Activated CD4-positive, alpha-beta T cell treated with anti-CD3 and anti-CD28 coated beads for 24 hours (primary cell): ENCODE measurements around the gene PLAC1.

Experiments used
- DNase-seq, 2 donors: peaks; one replicate each; pipeline ENCODE4 v3.0.0-alpha.2; 2020; ENCODE audit warnings: low read depth in 2 of 2

PLAC1 gene

DNA sequence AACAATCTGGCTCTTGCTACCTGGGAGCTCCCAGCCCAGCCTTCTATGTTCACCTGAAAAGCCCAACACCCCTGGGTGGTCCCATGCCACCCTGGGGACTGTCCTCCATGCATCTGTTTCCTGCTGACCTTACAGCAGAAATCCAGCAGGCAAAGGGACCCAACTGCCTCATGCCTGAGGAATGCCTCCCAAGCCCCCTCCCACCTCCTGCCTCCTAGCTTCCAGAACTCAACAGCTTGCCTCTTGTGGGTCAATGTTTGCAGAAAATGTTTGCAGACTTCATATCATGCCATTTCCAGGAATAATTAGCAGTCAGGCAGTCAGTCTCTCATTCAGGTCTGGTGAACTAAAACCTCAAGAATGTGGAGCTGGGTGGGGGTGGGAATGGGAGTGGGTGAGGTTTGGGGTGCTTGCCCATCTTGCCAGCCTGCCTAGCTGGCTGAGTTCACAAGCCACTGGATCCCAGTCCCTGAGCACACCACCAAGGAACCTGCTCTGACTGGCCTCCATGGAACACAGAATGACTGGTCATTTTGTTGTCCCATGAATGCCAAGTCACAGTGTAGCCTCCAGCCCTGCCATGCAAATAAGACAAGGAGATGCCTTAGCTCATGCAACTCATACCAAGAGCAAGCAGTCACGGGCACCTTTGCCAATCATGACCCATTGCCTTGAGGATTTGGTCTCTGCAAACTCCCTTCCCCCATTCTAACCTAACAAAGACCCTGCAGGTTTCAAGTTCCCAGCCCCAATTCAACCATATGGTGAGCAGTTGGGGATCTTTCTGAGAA is 12.1 kb upstream of the PLAC1 start:
- no peak for DNase-seq

DNA sequence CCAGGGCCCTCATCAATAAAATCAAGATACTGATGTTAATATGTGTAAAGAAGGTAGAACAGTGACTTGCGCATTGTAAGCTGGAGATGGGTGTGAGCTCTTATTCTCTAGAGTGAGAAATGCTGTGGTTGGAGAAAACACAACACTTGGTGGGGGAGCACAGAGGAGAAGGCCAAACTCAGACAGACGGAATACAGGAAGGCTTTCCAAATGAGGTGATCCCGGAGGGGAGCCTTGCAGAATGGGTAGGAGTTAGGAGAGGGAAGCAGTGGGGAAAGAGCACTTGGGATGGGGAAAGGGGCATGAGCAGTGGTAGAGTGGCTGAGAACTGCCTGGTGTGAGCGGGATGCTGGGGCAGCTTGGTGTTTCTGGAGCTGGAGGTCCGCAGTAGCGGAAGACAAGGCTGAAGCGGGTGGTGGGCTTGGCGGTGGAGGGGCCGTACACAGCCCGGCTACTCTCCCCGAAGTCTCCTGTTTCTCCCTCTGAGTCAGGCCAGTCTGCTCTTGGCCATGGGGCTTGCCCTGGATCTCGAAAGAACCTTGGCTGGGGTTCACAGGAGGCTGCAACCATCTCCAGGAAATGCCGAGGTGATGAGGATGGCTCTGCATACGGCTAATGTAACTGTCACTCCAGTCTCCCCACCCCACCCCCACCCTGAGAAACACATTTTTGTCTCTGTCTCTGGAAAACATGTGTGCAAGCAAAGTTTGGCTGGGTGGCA is 11.3 kb upstream of the PLAC1 start:
- no peak for DNase-seq

DNA sequence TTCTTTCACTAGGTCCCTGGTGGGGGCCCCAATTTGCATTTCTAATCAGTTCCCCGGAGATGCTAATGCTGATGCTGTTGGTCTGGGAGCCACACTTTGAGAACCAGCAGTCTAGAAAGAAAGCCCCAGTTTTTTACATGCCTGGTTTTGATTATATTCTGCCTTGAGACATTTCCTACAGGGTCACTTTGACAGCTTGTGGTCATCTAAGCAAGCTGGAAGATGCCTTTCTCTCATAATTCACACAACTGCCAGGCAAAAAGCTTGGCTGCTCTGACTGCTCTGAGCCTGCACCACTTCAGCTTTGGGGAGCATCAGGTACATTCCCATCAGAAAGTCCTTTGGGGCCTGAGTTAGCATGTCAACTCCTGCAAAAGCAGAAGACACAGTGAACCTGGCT is 5.9 kb upstream of the PLAC1 start:
- DNase-seq: no peak

DNA sequence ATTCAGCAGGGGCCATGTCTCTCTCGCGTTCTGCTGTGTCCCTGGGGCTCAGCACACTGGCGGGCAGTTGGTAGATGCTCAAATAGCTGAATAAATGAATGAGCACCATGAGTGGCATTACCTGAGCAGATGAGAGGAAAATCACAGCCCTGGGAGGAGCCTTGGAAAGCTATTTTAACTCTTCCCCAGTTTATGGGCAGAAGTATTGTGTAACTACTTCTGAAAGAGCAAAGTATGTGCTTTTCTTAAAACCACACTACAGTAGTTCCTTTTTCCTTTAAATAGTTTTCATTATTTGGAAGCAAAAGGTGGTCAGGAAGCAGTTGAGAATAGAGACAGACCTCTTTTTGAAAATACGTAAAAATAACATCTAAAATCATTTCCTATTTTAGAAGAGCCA is 3.0 kb upstream of the PLAC1 start:
- DNase-seq: no peak

DNA sequence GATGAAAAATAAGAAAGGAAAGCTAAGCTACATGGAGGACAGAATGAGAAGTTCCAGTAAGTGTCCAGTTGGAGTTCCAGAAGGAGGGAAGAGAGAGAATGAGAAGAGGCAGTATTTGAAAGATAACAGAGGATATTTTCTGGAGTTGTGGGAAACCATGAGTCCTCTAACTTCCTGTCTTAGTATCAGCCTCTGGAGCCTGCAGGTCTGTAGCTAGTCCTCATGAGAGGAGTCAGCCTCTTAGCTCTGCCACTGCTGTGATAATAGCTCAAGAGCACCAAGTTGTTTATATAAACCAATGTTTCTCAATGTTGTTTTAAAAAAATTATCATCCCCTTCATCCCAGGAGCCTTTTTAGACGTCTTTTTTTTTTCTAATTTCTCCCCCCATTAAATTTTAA is 2.4 kb upstream of the PLAC1 start:
- DNase-seq: no peak

DNA sequence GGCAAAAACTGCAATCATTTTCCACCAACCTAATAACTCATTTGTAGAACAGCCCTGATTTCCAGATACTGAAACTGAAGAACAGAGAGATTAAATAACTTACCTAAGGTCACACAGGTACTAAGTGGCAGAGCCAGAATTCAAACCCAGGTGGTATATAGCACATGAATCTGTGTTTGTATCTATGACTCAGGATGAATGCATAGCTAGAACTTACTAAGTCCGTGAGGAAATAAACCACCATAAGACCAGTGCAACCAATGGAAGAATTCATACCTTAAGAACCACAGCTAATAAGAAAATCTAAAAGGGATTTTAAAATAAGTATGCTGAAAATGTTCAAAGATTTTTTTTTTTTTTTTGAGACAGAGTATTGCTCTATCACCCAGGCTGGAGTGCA is 1.5 kb upstream of the PLAC1 start:
- no peak for DNase-seq

DNA sequence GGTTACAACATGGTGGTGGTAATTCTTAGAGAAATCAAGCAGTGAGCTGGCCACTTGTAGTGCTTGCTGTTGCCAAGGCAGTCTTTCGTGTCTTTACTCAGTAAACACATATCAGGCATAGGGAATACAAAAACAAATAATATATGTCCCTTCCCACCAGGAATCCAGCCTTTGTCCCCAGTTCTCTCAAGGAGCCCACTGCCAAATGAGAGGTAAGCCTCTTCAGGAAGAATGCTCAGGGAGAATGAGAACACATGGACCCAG is 421 bp upstream of the PLAC1 start:
- DNase-seq: no peak

DNA sequence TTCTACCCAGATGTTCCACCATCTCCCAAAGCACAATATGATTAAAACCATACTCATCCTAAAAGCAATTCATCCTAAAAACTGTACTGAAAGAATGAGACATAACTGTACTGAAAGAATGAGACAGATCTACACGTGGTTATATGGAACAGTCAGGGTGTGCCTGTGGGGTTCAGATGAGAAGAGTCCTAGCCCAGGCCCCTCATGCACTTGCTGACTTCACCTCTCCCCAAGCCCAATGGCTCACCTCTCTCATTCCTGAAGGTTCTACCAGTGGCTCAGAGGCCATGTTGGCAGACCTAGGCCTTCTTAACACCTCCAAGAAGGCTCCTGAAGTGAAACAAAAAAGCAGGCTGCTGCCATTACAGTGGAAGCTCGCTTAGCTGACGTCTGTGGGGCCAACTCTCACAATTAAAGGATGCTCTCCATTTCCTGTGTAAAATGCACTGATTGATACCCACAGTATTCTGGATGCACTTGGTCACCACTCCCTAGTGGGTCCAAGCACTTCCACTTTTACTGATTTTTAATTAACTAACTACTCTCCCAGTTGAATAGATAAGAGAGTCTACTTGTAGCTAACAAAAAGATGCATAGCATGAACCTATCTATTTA is 3.8 kb downstream of the PLAC1 start:
- peak in 1 of 2 donors; percentile 11 for DNase-seq

DNA sequence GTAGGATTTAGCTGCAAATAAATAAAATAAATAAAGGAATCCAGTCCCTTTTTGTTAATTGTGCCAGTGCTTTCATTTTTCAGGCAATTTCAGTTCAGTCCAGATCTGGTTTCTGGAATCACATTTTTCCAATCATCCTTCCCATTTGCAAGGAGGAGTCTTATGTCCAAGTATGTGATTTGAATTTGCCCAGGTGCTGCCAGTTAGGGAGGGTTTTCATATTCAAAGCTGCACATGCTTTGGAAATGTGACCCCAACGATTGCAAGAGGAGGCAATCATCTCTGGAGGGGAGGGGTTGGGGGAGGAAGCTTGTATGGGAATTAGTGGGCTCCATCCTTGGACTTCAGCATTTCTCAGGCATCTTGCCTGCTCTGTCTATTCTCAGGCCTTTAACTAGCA is 4.4 kb downstream of the PLAC1 start:
- no peak for DNase-seq

DNA sequence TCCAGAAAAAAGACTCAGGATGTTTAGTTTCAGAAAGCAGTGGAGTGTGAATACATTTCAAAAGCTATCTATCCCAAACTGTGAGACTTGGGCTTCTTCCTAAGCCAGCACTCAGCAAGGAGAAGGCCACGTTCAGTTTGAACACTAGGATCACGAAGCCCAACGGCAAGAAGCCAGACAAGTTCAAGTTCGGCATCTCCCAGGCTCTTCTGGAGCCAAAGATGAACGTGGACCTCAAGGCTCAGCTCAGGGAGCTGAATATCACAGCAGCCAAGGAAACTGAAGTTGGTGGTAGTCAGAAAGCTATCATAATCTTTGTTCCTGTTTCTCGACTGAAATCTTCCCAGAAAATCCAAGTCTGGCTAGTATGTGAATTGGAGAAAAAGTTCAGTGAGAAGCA is 7.6 kb downstream of the PLAC1 start:
- DNase-seq: no peak

DNA sequence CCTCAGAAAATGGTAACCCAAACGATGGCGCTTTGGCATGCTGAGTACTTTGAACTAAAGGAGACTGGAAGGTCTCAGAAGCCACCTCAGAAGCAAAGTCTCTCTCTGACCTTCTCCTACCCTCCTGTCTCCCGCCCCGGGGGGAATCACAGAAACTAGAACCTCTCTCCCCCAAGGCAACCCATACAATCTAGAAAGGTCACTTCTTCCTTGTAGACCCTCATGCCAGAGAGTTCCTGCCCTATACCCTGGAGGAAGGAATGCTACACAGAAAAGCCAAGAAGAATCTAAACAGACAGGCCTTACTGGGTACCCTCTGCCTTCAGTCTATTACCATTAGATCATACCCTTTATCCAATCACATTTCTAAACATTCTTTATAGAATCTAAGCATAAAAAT is 8.5 kb downstream of the PLAC1 start:
- no peak for DNase-seq

DNA sequence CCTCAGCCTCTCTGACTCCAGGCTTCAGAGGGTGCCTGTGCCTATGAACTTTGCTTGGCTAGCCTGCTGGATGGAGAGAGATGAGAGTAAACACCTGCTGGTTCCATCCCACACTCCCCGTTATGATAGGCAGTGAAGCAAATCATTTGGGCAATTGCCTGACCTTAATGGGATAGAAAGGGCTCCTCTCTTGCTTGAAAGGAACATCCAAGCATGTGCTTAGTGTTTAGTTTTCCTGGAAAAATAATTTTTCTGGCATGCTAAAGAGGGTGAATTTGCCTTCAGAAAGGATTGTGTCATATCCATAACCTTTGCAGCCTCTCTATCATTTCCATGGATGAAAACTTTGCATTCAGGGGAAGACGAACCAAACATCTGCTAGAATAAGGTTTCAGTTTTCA is 10.8 kb downstream of the PLAC1 start:
- DNase-seq: no peak

DNA sequence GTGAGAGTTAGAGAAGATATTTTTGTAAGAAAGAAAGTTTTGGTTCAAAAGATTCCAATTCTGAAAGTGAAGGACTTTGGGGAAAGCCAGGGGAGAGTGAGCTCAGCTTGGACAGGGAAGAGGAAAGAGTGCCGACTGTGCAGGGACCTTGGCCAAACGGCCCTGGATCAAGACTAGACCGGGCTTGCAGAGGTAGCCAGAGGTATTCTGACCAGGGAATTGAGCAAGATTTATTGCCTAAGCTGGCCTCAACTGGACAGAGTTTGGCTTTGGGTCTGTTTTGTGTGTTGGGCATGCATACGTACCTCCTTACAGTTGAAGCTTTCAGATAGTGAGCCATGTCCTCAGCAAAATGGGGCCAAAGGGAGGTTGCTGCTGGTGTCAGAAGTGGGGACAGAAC is 11.6 kb downstream of the PLAC1 start:
- no peak for DNase-seq

DNA sequence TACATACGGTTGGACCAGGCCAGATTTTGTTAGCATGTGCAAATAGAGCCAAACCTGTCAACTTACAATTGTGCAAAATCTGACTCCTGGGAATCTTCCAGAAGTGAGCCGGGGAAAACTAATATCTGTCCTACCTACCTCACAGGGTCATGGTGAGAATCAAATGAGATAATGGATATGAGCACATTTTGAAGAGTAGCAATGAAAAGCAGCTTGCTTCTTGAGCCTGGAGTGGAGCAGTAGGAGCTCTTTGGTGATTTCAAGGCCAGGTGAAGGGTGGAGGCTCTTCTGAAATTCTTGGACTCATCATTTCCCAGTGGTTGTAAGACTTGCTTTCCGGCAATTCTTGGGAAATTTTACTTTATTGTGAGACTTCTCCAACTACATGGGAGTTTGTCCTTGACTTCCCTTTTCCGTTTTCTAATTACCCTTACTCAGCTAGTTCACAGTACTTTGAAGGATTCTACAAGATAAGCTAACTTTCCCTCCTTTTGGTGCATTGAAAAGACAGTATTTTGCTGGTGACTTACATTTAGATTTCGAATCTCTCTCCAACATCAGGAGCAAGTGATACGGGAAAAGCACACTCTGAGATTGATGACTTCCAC is 12.2 kb downstream of the PLAC1 start:
- DNase-seq: no peak

DNA sequence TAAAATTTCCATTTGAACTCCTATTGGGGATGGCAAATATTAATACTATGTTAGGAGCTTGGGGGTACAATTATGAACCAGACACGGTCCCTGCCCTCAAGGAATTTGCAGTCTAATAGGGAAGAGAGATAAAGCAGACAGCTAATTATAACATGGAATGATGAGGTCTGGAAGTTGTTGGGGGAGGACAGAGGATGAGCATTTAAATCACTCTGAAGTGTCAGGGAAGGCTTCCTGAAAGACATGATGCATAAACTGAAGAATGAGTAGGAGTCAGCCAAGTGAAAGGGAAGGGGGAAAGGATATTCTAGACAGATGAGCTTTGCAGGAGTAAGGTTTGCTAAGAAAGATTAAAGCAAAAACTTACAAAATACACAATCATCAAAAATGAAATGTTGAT is 15.9 kb downstream of the PLAC1 start:
- DNase-seq: no peak

DNA sequence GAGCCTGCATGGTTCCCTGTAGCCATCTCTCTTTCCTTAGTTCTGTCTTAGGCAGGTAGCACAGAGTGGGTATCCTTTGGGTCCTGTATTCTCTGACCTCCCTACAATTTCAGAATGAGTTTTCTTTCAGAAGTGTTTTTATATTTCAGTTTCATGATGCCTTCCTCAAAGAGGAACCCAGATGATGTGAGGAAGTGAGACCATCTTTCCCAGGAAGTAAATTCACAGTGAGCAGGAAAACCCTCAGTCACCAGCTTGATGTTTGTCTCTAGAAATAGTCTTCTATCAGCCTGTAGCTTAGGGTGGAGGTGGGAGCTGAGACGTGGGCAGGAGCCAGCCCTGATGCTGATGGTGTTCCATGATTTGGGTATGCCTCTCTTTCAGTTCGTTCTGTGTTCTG is 16.9 kb downstream of the PLAC1 start:
- DNase-seq: no peak

DNA sequence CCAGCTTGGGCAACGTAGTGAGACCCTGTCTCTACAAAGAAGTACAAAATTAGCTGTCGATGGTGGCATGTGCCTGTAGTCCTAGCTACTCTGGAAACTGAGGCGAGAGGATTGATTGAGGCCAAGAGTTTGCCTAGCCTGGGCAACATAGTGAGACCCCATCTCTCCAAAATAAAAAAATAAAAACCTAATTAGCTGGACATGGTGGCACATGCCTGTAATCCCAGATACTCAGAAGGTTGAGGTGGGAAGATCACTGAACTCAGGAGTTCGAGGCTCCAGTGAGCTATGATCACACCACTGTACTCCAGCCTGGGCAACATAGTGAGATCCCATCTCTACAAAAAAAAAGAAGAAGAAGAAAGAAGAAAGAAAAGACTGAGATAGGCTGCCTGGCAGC is 17.4 kb downstream of the PLAC1 start:
- DNase-seq: no peak

DNA sequence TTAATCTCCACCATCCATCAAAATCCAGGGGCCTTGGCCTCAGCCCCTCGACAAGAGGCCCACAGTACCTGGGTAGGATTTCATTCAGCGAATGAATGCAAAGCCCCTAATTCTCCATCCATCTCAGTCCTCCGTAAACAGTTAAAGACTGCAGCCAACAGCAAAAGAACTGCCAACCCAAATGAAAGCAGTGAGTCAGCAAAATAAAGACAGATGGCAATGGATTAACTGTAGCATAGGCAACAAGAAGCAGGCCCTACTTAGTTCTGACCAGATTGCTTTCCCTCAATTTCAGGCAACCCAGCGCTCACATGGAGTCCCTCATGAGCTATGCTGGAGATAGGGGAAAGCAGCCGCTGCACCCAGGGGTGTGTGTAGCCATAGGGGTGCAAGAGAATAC is 21.4 kb downstream of the PLAC1 start:
- no peak for DNase-seq

DNA sequence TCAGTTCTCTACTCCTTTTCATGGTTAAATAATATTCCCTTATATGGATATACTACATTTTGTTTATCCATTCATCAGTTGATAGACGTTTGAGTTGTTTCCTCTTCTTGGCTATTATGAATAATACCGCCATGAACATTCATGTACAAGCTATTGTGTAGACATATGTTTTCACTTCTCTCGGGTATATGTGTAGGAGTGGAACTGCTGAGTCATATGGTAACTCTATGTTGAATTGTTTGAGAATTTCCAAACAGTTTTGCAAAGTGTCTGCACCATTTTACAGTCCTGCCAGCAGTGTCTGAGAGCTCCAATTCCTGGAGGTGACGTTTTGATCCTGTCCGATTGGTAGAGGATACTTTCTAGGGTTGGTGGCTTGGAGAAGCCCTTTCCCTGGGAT is 23.6 kb downstream of the PLAC1 start:
- peak in 1 of 2 donors; percentile 1 for DNase-seq

DNA sequence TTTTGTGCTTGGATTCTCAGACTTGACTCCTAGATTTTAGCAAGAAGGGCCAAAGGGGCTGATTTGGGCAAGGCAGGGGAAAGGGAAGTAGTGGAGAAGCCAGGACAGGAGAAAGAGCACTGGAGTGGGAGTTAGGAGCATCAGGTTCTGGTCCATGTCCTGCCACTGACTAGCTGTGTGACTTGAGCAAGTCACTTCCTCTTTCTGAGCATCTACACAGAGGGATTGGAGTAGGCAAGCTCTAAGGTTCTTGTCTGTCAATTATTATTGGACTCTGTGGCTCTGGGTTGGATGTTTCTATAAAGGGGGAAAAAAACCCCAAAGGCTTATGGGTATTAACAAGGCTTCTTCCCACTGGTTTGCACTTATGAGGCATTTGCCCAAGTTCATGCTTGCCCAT is 24.4 kb downstream of the PLAC1 start:
- DNase-seq: no peak

DNA sequence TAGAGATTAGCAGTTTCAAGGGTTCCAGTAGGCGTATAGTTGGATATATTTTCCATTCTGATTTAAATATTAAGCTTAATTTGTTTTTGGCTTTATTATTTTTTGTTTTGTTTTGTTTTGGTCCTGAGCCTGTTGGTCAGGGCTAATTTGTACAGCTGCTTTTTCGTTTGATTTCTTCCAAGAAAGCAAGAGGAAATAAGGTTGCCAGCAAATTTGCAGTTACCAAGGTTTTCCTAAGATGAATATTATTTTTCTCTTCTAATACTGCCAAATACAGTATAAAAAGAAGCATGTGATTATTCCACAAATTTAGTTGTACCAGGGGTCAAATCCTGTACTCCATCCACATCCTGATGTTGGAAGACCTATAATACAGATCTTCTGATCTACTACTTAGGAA is 24.9 kb downstream of the PLAC1 start:
- DNase-seq: no peak

DNA sequence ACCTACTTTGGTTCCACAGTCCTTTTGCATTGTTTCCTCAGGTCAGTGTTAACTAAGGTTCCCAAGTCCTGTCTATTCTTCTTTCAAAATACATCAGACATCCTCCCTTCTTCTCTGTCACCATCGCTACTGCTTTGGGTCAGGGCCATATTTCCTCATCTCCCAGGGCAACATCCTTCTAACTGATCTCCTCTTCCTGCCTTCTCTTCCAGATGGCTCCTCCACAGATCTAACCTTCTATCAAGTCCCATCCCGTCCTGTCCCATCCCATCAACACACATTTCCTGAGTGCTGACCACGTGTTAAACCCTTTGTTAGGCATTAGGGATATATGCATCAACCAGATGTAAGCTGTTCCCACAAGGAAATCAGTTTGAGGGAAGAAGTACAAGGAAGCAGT is 25.9 kb downstream of the PLAC1 start:
- no peak for DNase-seq
